GM12801 (cell line): ENCODE data around the gene KRT16.
"Not testable (repeated sequence)": the region's sequence is repeated elsewhere in the genome, so short reads cannot be mapped to it uniquely, and the experiment has no call there.

ENCODE experiments used
- TF ChIP-seq, protein P1 (sequence below): IDR thresholded peaks from one replicate; pipeline ENCODE4 v1.5.1; 2011; ENCODE audit warnings: control low read depth; ENCODE audit not compliant: insufficient read length; ENCODE audit errors: extremely low read depth

The KRT16 gene

DNA sequence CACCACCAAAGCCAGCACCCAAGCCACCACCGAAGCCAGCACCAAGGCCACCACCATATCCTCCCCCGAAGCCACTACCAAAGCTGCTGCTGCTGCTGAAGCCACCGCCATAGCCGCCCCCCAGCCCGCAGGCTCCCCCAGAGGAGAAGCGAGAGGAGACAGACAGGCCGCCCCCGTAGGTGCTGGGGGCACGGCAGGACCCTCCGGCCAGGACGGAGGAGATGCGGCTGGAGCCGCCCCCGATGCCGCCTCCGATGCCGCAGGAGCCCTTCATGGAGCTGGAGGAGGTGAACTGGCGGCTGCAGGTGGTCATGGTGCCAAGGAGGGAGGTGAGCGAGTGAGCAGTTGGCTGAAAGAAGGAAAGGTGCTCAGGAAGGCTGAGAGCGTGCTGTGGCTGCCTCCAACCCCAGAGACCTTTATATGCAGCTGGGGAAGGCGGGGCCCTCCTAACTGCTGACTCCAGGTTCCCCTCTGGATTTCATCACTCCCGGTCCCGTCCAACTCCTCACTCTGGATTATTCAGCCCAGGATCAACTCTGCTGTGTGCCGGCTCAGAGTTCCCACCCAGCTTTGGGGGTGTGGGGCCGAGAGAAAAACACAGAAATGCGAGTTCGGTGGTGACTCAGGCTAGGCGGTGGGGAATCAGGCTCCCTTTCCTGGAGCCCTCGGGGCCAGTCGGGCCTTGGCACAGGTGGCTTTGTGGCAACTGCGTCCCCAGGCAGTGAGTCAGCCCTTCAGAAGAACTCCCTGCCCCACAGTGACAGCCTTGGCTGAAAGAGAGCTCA, at the start of gene KRT16:
KRT16 (minus strand) TSS at position 392 of the 785 bp plus-strand sequence; CDS start at position 313, 79 bp downstream.
- TF ChIP-seq, protein P1, sequence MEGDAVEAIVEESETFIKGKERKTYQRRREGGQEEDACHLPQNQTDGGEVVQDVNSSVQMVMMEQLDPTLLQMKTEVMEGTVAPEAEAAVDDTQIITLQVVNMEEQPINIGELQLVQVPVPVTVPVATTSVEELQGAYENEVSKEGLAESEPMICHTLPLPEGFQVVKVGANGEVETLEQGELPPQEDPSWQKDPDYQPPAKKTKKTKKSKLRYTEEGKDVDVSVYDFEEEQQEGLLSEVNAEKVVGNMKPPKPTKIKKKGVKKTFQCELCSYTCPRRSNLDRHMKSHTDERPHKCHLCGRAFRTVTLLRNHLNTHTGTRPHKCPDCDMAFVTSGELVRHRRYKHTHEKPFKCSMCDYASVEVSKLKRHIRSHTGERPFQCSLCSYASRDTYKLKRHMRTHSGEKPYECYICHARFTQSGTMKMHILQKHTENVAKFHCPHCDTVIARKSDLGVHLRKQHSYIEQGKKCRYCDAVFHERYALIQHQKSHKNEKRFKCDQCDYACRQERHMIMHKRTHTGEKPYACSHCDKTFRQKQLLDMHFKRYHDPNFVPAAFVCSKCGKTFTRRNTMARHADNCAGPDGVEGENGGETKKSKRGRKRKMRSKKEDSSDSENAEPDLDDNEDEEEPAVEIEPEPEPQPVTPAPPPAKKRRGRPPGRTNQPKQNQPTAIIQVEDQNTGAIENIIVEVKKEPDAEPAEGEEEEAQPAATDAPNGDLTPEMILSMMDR: not testable (repeated sequence)

DNA sequence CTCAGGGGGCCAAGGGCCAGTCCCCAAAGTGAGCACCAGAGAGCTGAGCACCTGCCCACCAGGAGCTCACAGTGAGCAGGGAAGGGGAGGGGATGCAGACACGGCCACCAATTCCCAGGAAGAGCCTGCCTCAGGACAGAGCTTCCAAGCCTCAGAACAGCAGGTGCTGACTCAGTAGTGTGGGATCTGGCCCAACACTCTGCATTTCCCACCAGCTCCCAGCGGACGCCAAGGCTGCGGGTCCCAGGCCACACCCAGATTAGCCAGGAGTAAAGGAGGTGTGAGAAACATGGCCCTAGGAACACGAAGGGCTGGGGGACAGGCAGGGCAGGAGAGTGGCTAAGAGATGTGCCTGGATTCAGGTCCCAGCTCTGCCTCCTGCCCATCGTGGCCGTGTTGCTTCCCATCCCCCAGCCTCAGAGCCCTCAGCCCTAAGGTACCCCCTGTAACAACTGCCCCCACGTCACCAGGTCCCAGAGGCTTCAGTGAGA, 47.7 kb upstream of the KRT16 start:
- TF ChIP-seq, protein P1: no peak

DNA sequence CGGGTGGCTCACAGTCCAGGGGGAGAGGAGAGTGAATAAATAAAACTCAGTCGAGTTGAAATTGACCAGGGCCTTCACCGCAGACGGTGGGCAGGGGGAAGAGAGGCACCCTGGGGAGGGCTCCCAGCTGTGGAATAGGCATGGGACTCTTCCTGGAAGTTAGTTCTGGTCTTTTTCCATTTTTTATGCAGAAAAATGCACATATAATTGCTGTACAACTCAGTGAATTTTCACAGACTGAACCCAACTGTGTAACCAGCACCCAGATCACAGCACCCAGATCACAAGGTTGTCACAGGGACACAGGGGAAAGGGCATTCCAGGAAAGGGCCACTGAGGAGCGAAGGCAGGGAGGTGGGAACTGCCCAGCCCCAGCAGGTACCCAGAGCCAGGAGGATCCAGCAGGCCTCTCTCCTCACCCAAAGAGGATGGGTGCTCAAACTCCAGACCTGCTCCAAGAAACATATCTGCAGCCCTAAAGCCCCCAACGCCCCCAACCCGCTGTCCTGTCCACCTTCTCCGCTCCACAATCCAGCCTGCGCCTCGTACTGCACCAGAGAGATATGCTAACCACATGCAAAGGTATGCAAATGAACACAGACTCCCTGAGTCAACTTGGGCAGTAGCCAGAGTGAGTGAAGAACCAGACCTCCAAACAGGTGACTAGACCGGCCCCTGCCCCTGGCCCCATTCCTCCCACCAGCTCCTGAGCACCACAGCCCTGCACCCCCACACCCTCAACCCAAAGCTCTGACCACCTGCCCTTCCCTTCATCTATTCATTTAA, 47.1 kb upstream of the KRT16 start:
- TF ChIP-seq, protein P1: no peak

DNA sequence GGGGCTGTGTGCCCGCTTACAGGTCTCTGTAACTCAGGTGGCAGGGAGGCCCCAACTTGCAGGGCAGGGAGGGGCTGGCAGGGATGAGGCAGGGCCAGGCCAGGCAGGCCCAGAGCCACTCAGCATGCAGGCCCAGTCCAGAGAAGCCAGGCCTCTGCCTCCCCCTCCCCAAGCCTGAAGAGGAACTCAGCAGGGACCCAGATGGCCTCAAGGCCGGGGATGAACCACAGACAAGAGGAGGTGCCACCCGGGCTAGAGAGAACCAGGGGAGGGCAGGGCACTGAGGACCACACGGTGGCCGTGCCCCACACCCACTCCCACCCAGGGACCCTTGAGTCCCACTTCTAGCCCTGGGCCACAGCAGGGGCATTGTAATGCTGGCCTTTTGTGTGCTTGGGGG, 46.3 kb upstream of the KRT16 start:
- TF ChIP-seq, protein P1: no peak

DNA sequence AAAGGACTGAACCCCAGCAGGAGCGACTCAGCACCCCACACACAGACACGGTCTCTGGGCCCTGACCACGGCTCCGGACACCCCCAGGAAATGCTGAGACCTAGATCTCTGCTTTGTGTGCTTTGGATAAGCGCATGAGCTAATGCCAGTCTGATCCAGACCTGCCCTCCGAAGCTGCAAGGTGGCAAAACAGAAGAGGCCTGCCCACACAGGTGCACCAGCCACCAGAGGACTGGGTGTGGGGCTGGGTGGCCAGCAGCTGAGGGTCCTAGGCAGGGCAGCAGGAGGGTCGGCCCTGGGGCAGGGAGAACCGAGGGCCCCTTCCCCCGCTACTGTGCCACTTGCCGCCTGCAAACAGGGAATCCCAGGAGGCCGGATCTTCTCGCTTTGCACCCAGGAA, 45.4 kb upstream of the KRT16 start:
- TF ChIP-seq, protein P1: no peak

DNA sequence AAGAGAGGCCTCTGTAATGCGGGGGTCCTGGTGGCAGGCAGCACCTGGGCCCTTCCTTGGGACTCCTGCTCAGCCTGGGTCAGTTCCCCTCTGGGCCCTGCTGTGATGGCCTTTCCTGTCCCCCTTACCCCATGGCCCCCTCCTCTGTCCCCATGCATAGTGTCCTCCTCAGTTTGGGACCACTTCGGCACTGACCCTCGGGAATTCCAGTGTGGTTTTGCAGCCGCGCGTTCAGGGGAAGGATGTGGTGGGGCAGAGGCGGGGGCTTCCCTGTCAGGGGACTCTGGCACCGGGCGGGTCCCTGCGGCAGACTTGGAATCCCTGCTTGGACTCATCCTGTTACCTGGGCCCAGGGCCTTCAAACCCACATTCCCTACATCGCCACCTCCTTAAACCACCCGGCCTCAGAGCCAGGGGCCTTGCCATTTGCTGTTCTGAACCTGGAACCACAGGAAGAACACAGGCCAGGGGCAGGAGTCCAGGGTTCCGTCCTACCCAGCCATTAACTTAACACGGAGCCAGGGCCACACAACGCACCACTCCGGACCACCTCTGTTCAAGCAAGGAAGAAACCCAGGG, 44.7 kb upstream of the KRT16 start:
- TF ChIP-seq, protein P1: no peak
